GM12878 (cell line): Measurements from ENCODE around the gene ITGA2. TPM values are rescaled to one million over a fixed set of nuclear protein-coding genes. Genes with fewer than 3 reads are reported as not detected.

ENCODE experiments used
- ATAC-seq: fragments of 200-7000 bp; cut with Tn5 transposase; 3 replicates; pipeline ENCODE4 v1.9.1; 2020; ENCODE audit warnings: mild to moderate bottlenecking, moderate library complexity
- BruUV-seq: library from RNA; stranded (reverse); fragments of 400-500 nt; replicated peaks from 2 replicates; lab custom pipeline; 2021; lab: Mats Ljungman, UMichigan
- CTCF ChIA-PET: fragments of 300-600 bp; sonication (Branson Sonifier 250); formaldehyde crosslinking; extraction: SDS; loops from one replicate; lab custom pipeline; 2021; ENCODE audit warnings: inconsistent platforms; lab: Yijun Ruan, JAX
- POLR2A ChIA-PET: fragments of 350-600 bp; formaldehyde crosslinking; extraction: SDS; loops from one replicate; lab custom pipeline; 2021; ENCODE audit warnings: inconsistent platforms; lab: Charles Lee
- RAD21 ChIA-PET: fragments of 300-600 bp; sonication (Branson Sonifier 250); formaldehyde crosslinking; loops from one replicate; lab custom pipeline; 2023; ENCODE audit warnings: antibody characterized with exemption; ENCODE audit not compliant: unreplicated experiment; lab: Charles Lee
- SMC1A ChIA-PET: fragments of 300-600 bp; sonication (Branson Sonifier 250); formaldehyde crosslinking; loops from one replicate; lab custom pipeline; 2023; ENCODE audit not compliant: unreplicated experiment, uncharacterized antibody; lab: Charles Lee
- DNase-seq: peaks from one replicate; pipeline ENCODE4 v3.0.0-alpha.2; 2011; ENCODE audit warnings: low read depth, low spot score
- FAIRE-seq: peaks from 3 replicates; lab custom pipeline; 2011; peaks lifted over from hg19 to GRCh38; lab: Jason Lieb, UNC
- H2AFZ ChIP-seq: 2 replicates; pipeline ENCODE4 v1.6.0; 2011; ENCODE audit warnings: low read depth, low read length, control low read depth; ENCODE audit not compliant: control insufficient read depth
- H3K27ac ChIP-seq: 2 replicates; pipeline ENCODE4 v1.5.1; 2011; ENCODE audit warnings: control low read depth; ENCODE audit not compliant: control insufficient read depth, insufficient read depth
- H3K27me3 ChIP-seq, 2 experiments: replicated peaks in 1 of 2; 2 replicates each; pipeline versions ENCODE4 v1.6.0 to v1.6.1; 2011; ENCODE audit warnings: low read length in 1 of 2; ENCODE audit not compliant: control insufficient read depth in 2 of 2, insufficient read depth in 2 of 2
- H3K36me3 ChIP-seq, 2 experiments: 2 replicates each; pipeline ENCODE4 v1.5.1; 2011; ENCODE audit warnings: low read length in 1 of 2; ENCODE audit not compliant: control insufficient read depth in 2 of 2, insufficient read depth in 2 of 2
- H3K4me1 ChIP-seq: 2 replicates; pipeline ENCODE4 v1.6.1; 2011; ENCODE audit warnings: mild to moderate bottlenecking, low read length, moderate library complexity, mixed read lengths; ENCODE audit not compliant: control insufficient read depth, insufficient read depth
- H3K4me2 ChIP-seq: 2 replicates; pipeline ENCODE4 v1.6.0; 2011; ENCODE audit warnings: control low read depth; ENCODE audit not compliant: control insufficient read depth, insufficient read depth
- H3K4me3 ChIP-seq: fragments of 200-600 bp; sonication (generic); 2 replicates; pipeline ENCODE4 v1.5.1; 2016
- H3K79me2 ChIP-seq: 2 replicates; pipeline ENCODE4 v1.6.0; 2011; ENCODE audit warnings: low read length; ENCODE audit not compliant: control insufficient read depth, insufficient read depth
- H3K9ac ChIP-seq: 2 replicates; pipeline ENCODE4 v1.8.0; 2011; ENCODE audit warnings: low read length, control low read depth, mixed read lengths; ENCODE audit not compliant: control insufficient read depth, insufficient read depth
- H3K9me3 ChIP-seq: replicated peaks from 3 replicates; pipeline ENCODE4 v1.5.1; 2011; ENCODE audit warnings: mild to moderate bottlenecking, low read length; ENCODE audit not compliant: control insufficient read depth, insufficient read depth
- H4K20me1 ChIP-seq: 2 replicates; pipeline ENCODE4 v1.6.0; 2011; ENCODE audit not compliant: control insufficient read depth, insufficient read depth
- CBX5 ChIP-seq: sonication (generic); IDR thresholded peaks from 2 replicates; pipeline ENCODE4 v1.6.1; 2016; ENCODE audit warnings: low read depth, moderate library complexity, mild to moderate bottlenecking, inconsistent platforms
- CEBPB ChIP-seq, 2 experiments: fragments of 150-350 bp in 1 of 2; IDR thresholded peaks; 2 replicates each; pipeline ENCODE4 v1.6.1; 2012 to 2014; ENCODE audit warnings: low read depth in 2 of 2, low read length in 2 of 2, borderline replicate concordance in 1 of 2, inconsistent platforms in 1 of 2
- CHD2 ChIP-seq: IDR thresholded peaks from 2 replicates; pipeline ENCODE4 v1.6.1; 2011; ENCODE audit warnings: low read depth, low read length, improper control_type of control experiment, borderline replicate concordance
- CREB1 ChIP-seq: IDR thresholded peaks from 2 replicates; pipeline ENCODE4 v1.6.1; 2012; ENCODE audit warnings: low read depth, mild to moderate bottlenecking, inconsistent platforms
- HDAC2 ChIP-seq: fragments of 200-600 bp; sonication (generic); IDR thresholded peaks from 2 replicates; pipeline ENCODE4 v1.6.1; 2017
- HDAC6 ChIP-seq: fragments of 200-600 bp; sonication (generic); IDR thresholded peaks from one replicate; pipeline ENCODE4 v1.8.0; 2017; ENCODE audit warnings: antibody characterized with exemption; ENCODE audit not compliant: unreplicated experiment
- IKZF2 ChIP-seq, 2 experiments: fragments of 450-650 bp; IDR thresholded peaks; 2 replicates each; pipeline ENCODE4 v1.6.1; 2017; ENCODE audit warnings: mild to moderate bottlenecking in 2 of 2, moderate library complexity in 2 of 2
- MTA3 ChIP-seq: IDR thresholded peaks from 2 replicates; pipeline ENCODE4 v1.6.1; 2012; ENCODE audit warnings: low read length, inconsistent platforms, borderline replicate concordance
- POLR2AphosphoS5 ChIP-seq: IDR thresholded peaks from 2 replicates; pipeline ENCODE4 v1.6.1; 2011; ENCODE audit warnings: mild to moderate bottlenecking, low read length, inconsistent platforms
- SPI1 ChIP-seq: IDR thresholded peaks from 2 replicates; pipeline ENCODE4 v1.6.1; 2011; ENCODE audit warnings: low read depth, mild to moderate bottlenecking, low read length, moderate library complexity, borderline replicate concordance; ENCODE audit not compliant: insufficient read depth
- TAF1 ChIP-seq: IDR thresholded peaks from 2 replicates; pipeline ENCODE4 v1.6.1; 2011; ENCODE audit warnings: mild to moderate bottlenecking, low read depth, low read length, borderline replicate concordance
- ZBED1 ChIP-seq: IDR thresholded peaks from 2 replicates; pipeline ENCODE4 v1.6.1; 2016; ENCODE audit warnings: borderline replicate concordance
- ZNF622 ChIP-seq: fragments of 450-650 bp; IDR thresholded peaks from 2 replicates; pipeline ENCODE4 v1.6.1; 2017; ENCODE audit warnings: mild to moderate bottlenecking, inconsistent platforms
- WGBS: methylation state at CpG from one replicate; pipeline ENCODE4 v1.1.6; 2016; ENCODE audit warnings: low lambda C conversion rate; ENCODE audit not compliant: insufficient replicate concordance, insufficient coverage; ENCODE audit errors: missing lambda C conversion rate; 5-methylcytosine and 5-hydroxymethylcytosine counted together
- in situ Hi-C: fragments of 300-500 bp; cut with MboI; formaldehyde crosslinking; loops from 9 replicates; pipeline ENCODE4 v1.14.3; 2018; ENCODE audit warnings: mixed read lengths
- intact Hi-C: fragments of 100-400 bp; cut with micrococcal nuclease; formaldehyde crosslinking; loops from one replicate; pipeline ENCODE4 v1.14.2; 2022; ENCODE audit not compliant: unreplicated experiment
- polyA plus RNA-seq, 11 experiments: library from polyadenylated mRNA; depleted of rRNA in 4 of 11; unstranded in 6 of 11; stranded (reverse) in 5 of 11; fragments of >200 nt; fragmentation: Nextera tagmentation in 4 of 11; fragmentation: Illumina TruSeq in 1 of 11; extraction: Ambion mirVana in 4 of 11; extraction: Trizol in 1 of 11; gene quantifications; 1 replicate in 1 of 11; 2 replicates in 10 of 11; pipeline versions ENCODE4 v1.2.1 to v1.2.3, GENCODE V29; 2011 to 2016; ENCODE audit warnings: inconsistent platforms in 2 of 11, missing spikeins in 2 of 11, low read depth in 1 of 11
- total RNA-seq, 4 experiments: library from RNA; depleted of rRNA in 3 of 4; stranded (reverse); fragments of >200 nt in 3 of 4; fragmentation: Illumina TruSeq in 1 of 4; extraction: Trizol in 1 of 4; gene quantifications; 2 replicates each; pipeline versions ENCODE4 v1.2.1 to v1.2.3, GENCODE V29; 2013 to 2021
- TF ChIP-seq, protein P1 (sequence below): IDR thresholded peaks from 2 replicates; pipeline ENCODE4 v1.6.1; 2012; ENCODE audit warnings: low read depth, low read length, improper control_type of control experiment
- TF ChIP-seq, protein P2 (sequence below): IDR thresholded peaks from 2 replicates; pipeline ENCODE4 v1.6.1; 2012; ENCODE audit warnings: low read depth, low read length, improper control_type of control experiment
- TF ChIP-seq, protein P3 (sequence below): fragments of 450-650 bp; IDR thresholded peaks from 2 replicates; pipeline ENCODE4 v1.6.1; 2017; ENCODE audit warnings: mild to moderate bottlenecking, moderate library complexity
- TF ChIP-seq, protein P4 (sequence below): IDR thresholded peaks from 2 replicates; pipeline ENCODE4 v1.6.1; 2011; ENCODE audit warnings: borderline replicate concordance, low read depth, mild to moderate bottlenecking, moderate library complexity, mixed read lengths, low read length; ENCODE audit not compliant: insufficient read depth; ENCODE audit errors: extremely low read length
- TF ChIP-seq, protein P5 (sequence below): fragments of 450-650 bp; IDR thresholded peaks from 2 replicates; pipeline ENCODE4 v1.6.1; 2016; ENCODE audit warnings: mild to moderate bottlenecking

Gene ITGA2
- total and polyA plus RNA-seq, 10 of the 15 experiments (the other 5 are each of a cell fraction or from before 2014, with no cell fraction given) = under 0.01 to 0.13 (median 0.03) TPM; not detected in 6

DNA sequence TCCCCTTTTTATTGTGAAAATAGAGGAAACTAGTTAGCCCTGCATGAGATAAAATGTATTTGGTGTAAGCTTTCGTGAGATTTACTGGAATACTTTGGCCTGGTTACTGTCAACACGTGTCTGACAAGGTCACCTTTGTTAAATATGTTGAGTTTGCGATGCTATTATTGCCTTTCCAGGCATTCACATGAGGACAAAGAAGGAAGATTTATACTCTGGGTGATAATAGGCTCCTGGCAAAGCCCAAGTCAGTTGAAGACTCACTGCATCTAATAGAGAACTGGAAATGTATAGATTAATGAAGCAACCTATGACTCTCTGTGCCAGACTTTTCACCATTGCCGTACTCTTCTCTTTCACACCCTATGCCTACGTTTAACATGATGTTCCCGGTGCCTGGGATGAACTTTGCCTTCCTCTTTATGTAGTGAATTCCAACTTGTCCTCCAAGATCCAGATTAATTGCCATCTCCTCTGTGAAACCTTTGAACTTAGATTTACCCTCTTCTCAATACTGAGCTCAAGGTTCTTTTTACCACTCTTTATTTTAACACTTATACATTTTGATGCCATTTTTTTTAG lies 33.9 kb downstream of the ITGA2 start:
- intact Hi-C loops = no loop called here
- no peak for FAIRE-seq
- POLR2A ChIA-PET = no interaction called here
- TF ChIP-seq CEBPB (IDR thresholded peaks at IDR 0.05; ENCODE audit: borderline replicate concordance in 1 of 2, low read depth in 2 of 2, low read length in 2 of 2) (no peak), CHD2 (no peak), CBX5 (no peak), HDAC2 (no peak), TAF1 (no peak), IKZF2 (IDR thresholded peaks at IDR 0.05) (no peak), POLR2AphosphoS5 (no peak), HDAC6 (no peak), SPI1 (no peak), ZNF622 (no peak), MTA3 (no peak), ZBED1 (no peak), CREB1 (no peak)
- TF ChIP-seq, protein P1, sequence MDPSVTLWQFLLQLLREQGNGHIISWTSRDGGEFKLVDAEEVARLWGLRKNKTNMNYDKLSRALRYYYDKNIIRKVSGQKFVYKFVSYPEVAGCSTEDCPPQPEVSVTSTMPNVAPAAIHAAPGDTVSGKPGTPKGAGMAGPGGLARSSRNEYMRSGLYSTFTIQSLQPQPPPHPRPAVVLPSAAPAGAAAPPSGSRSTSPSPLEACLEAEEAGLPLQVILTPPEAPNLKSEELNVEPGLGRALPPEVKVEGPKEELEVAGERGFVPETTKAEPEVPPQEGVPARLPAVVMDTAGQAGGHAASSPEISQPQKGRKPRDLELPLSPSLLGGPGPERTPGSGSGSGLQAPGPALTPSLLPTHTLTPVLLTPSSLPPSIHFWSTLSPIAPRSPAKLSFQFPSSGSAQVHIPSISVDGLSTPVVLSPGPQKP = no peak
- TF ChIP-seq, protein P2, sequence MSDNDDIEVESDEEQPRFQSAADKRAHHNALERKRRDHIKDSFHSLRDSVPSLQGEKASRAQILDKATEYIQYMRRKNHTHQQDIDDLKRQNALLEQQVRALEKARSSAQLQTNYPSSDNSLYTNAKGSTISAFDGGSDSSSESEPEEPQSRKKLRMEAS = no peak
- TF ChIP-seq, protein P3, sequence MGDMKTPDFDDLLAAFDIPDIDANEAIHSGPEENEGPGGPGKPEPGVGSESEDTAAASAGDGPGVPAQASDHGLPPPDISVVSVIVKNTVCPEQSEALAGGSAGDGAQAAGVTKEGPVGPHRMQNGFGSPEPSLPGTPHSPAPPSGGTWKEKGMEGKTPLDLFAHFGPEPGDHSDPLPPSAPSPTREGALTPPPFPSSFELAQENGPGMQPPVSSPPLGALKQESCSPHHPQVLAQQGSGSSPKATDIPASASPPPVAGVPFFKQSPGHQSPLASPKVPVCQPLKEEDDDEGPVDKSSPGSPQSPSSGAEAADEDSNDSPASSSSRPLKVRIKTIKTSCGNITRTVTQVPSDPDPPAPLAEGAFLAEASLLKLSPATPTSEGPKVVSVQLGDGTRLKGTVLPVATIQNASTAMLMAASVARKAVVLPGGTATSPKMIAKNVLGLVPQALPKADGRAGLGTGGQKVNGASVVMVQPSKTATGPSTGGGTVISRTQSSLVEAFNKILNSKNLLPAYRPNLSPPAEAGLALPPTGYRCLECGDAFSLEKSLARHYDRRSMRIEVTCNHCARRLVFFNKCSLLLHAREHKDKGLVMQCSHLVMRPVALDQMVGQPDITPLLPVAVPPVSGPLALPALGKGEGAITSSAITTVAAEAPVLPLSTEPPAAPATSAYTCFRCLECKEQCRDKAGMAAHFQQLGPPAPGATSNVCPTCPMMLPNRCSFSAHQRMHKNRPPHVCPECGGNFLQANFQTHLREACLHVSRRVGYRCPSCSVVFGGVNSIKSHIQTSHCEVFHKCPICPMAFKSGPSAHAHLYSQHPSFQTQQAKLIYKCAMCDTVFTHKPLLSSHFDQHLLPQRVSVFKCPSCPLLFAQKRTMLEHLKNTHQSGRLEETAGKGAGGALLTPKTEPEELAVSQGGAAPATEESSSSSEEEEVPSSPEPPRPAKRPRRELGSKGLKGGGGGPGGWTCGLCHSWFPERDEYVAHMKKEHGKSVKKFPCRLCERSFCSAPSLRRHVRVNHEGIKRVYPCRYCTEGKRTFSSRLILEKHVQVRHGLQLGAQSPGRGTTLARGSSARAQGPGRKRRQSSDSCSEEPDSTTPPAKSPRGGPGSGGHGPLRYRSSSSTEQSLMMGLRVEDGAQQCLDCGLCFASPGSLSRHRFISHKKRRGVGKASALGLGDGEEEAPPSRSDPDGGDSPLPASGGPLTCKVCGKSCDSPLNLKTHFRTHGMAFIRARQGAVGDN = no peak
- TF ChIP-seq, protein P4, sequence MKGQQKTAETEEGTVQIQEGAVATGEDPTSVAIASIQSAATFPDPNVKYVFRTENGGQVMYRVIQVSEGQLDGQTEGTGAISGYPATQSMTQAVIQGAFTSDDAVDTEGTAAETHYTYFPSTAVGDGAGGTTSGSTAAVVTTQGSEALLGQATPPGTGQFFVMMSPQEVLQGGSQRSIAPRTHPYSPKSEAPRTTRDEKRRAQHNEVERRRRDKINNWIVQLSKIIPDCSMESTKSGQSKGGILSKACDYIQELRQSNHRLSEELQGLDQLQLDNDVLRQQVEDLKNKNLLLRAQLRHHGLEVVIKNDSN = no peak
- TF ChIP-seq, protein P5, sequence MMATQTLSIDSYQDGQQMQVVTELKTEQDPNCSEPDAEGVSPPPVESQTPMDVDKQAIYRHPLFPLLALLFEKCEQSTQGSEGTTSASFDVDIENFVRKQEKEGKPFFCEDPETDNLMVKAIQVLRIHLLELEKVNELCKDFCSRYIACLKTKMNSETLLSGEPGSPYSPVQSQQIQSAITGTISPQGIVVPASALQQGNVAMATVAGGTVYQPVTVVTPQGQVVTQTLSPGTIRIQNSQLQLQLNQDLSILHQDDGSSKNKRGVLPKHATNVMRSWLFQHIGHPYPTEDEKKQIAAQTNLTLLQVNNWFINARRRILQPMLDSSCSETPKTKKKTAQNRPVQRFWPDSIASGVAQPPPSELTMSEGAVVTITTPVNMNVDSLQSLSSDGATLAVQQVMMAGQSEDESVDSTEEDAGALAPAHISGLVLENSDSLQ = no peak

More for the DNA sequence above, 33.9 kb downstream of the ITGA2 start:
- Histone ChIP-seq H3K27ac (no peak overlapping the region), H3K4me2 (no peak overlapping the region), H2AFZ (no peak overlapping the region), H3K9me3 (no peaks in the 10 kb centered on the region), H3K36me3 (no peaks in the 10 kb centered on the region), H3K4me3 (no peak overlapping the region), H3K27me3 (peaks cover 0 to under 1% of the 10 kb centered on the region in 2 experiments; a peak in 3 of 4 replicates), H3K79me2 (no peaks in the 10 kb centered on the region), H3K4me1 (no peaks in the 10 kb centered on the region), H4K20me1 (no peaks in the 10 kb centered on the region), H3K9ac (no peak overlapping the region)
- in situ Hi-C loops = no loop called here
- ChIA-PET SMC1A (no interaction called here), CTCF (interaction anchor here (0.9 to 1.9 kb wide), 3 partner anchors 12 to 66 kb away, joined by 4 to 7 read pairs (median 7); no protein-coding TSS in a partner anchor), RAD21 (no interaction called here)
- 23% methylated on average over 6 of the region's 6 CpGs for WGBS
- ATAC-seq = no peak
- BruUV-seq = no TSS peak
- DNase-seq = no peak
